ENCODE results near the gene CADM2. TPM values are rescaled to one million over a fixed set of nuclear protein-coding genes. Genes with fewer than 3 reads are reported as not detected.

CADM2 gene
- total RNA-seq, 1 donor from 2014 or later = 3.5 TPM

DNA sequence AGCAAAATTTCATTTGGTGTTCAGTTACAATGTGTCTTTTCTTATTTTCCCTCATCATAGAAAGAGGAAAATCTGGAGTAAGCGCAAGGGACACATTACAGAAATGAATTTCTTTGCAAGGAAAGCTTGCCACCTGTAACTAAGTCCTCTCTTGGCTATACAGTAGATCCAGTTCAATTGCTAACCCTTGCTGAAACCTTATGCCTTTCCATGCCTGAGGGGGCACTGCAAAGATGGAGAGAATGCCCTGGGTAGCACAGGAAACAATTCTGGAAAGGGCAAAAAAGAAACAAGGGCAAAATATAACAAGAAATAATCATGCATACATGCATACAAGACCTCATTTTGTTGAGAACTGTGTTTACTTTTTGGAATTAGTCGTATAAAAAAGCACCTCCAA is 4.3 kb downstream of the CADM2 start:
- H3K27me3 Mint-ChIP-seq (ENCODE audit: low read depth) = peaks cover 44% of the 10 kb centered on the region
- no peak overlapping the region for H3K27ac Mint-ChIP-seq (ENCODE audit: unreplicated experiment)
- DNase-seq (ENCODE audit: low read depth, low spot score) = no peak
- TF ChIP-seq, protein P1, sequence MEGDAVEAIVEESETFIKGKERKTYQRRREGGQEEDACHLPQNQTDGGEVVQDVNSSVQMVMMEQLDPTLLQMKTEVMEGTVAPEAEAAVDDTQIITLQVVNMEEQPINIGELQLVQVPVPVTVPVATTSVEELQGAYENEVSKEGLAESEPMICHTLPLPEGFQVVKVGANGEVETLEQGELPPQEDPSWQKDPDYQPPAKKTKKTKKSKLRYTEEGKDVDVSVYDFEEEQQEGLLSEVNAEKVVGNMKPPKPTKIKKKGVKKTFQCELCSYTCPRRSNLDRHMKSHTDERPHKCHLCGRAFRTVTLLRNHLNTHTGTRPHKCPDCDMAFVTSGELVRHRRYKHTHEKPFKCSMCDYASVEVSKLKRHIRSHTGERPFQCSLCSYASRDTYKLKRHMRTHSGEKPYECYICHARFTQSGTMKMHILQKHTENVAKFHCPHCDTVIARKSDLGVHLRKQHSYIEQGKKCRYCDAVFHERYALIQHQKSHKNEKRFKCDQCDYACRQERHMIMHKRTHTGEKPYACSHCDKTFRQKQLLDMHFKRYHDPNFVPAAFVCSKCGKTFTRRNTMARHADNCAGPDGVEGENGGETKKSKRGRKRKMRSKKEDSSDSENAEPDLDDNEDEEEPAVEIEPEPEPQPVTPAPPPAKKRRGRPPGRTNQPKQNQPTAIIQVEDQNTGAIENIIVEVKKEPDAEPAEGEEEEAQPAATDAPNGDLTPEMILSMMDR (conservative IDR thresholded peaks at IDR 0.05) = peak; percentile 14
- H3K9me3 Mint-ChIP-seq = no peaks in the 10 kb centered on the region
- H3K4me1 Mint-ChIP-seq = peaks cover 56% of the 10 kb centered on the region
- H3K36me3 Mint-ChIP-seq (ENCODE audit: low read depth) = no peaks in the 10 kb centered on the region
- peak overlapping the region; percentile 54 for H3K4me3 Mint-ChIP-seq

DNA sequence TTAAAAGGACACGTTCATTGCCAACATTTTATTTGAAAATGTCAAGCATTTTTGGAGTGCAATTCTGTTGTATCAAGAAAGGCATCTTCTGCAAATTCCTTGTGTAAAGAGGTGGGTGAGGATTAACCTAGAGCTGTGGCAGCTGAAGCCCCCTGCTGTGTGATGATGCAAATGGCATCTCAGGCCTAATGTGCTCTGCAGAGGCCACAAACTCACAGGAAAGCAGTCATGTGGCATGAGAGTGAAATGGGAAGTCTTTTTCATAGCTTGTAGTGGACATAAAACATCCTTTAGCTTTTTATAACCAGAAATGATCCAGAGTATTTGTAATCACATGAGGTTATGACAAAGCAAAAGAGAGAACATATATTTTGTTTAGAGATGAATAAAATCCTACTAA is 6.4 kb downstream of the CADM2 start:
- H3K4me1 Mint-ChIP-seq = peaks cover 54% of the 10 kb centered on the region
- no peaks in the 10 kb centered on the region for H3K9me3 Mint-ChIP-seq
- H3K4me3 Mint-ChIP-seq = no peak overlapping the region
- no peaks in the 10 kb centered on the region for H3K36me3 Mint-ChIP-seq (ENCODE audit: low read depth)
- peaks cover 31% of the 10 kb centered on the region for H3K27me3 Mint-ChIP-seq (ENCODE audit: low read depth)
- DNase-seq (ENCODE audit: low read depth, low spot score) = peak; percentile 27
- TF ChIP-seq, protein P1 (conservative IDR thresholded peaks at IDR 0.05) = peak; percentile 55
- no peak overlapping the region for H3K27ac Mint-ChIP-seq (ENCODE audit: unreplicated experiment)

DNA sequence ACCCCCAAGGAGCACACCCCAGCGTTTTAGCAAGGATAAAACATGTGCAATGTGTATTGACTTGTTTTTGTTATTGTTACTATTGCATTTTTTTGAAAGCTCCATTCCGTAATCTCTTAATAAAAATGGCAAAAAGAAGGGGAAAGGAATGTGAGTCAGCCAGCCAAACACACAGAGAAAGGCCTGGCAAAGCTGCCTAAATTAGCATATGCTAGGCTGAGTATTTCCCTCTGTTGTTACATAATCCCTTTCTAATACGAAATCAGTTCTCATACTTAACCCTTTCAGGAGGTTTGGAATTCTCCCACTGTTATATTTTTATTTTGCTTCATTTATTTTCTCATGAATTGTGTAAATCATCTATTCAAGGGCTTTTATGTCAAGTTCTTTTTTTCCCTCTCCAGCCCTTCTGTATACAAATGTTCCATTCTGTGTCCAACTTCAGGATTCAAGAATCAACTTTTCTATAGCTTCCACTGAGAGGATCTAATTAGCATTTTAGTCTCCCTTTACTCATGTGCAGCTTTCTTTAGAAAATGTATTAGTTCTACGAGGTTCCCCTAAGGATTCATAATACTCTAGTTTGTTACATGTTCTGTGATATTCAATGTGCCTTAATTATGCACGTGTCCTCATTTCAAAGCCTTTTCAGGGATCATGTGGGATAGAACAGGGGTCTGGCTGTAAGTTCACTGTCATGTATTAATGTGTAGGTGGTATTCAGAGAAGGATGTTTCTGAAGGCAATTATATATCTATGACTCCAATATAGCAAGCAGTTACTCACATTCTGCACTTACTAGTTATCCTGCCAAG is 9.2 kb downstream of the CADM2 start:
- DNase-seq (ENCODE audit: low read depth, low spot score) = no peak
- Mint-ChIP-seq H3K27me3 (ENCODE audit: low read depth) (peaks cover 3% of the 10 kb centered on the region), H3K4me1 (peaks cover 33% of the 10 kb centered on the region), H3K36me3 (ENCODE audit: low read depth) (no peaks in the 10 kb centered on the region), H3K9me3 (no peaks in the 10 kb centered on the region), H3K4me3 (peak overlapping the region; percentile 28), H3K27ac (ENCODE audit: unreplicated experiment) (no peak overlapping the region)
- TF ChIP-seq, protein P1 (conservative IDR thresholded peaks at IDR 0.05) = no peak

DNA sequence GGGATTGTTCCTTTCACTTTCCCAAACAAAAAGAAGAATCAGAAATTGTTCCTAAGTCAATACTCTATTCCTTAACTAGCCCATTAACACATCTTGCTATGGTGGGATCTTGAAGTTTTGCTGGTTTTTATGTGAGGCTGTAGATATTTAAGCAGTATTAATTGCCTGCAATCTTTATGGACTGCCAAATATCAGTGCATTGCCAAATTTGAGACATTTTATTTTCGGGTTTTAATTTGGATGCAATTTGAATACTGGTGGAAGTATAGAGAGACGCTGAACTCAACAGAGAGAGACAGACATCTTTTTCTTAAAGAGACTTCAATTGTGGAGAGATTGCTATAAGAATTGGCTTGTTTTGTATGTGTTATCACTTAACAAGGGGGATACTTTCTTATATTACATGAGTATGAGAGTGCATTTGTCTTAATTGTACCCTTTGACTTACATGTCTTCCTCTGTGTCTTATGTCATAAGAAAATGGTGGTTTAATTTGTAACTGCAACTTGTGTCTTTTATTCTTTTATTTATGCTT is 10.0 kb downstream of the CADM2 start:
- Mint-ChIP-seq H3K36me3 (ENCODE audit: low read depth) (no peaks in the 10 kb centered on the region), H3K4me3 (no peak overlapping the region), H3K9me3 (no peaks in the 10 kb centered on the region), H3K4me1 (peaks cover 33% of the 10 kb centered on the region), H3K27me3 (ENCODE audit: low read depth) (no peaks in the 10 kb centered on the region), H3K27ac (ENCODE audit: unreplicated experiment) (no peak overlapping the region)
- DNase-seq (ENCODE audit: low read depth, low spot score) = no peak
- TF ChIP-seq, protein P1 (conservative IDR thresholded peaks at IDR 0.05) = no peak

DNA sequence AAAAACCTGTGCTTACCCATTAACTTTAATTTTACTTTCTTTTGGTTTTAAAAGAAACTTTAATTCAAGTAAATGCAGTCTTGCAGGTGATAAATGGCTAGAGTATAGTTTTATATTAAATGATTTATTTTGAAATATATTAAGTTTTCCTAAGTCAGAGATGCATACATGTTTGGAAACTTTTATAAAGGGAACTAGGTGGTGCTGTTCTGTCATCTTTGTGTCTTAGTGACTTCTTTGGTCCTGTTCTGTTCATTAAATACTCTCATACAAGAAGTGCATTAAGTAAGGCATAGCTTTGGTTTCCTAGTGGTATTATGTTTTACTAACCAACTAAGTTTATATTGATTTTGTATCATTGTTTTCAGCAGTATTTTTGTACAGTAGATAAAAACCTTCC is 15.6 kb downstream of the CADM2 start:
- H3K27ac Mint-ChIP-seq (ENCODE audit: unreplicated experiment) = no peak overlapping the region
- TF ChIP-seq, protein P1 (conservative IDR thresholded peaks at IDR 0.05) = no peak
- no peaks in the 10 kb centered on the region for H3K4me1 Mint-ChIP-seq
- H3K9me3 Mint-ChIP-seq = no peaks in the 10 kb centered on the region
- H3K36me3 Mint-ChIP-seq (ENCODE audit: low read depth) = no peaks in the 10 kb centered on the region
- H3K4me3 Mint-ChIP-seq = no peak overlapping the region
- DNase-seq (ENCODE audit: low read depth, low spot score) = no peak
- no peaks in the 10 kb centered on the region for H3K27me3 Mint-ChIP-seq (ENCODE audit: low read depth)
